Epithelial cell of proximal tubule (primary cell): Measurements from ENCODE around the gene SHISAL2A. TPM values are rescaled to one million over a fixed set of nuclear protein-coding genes. Genes with fewer than 3 reads are reported as not detected.

Source experiments
- DNase-seq: peaks from one replicate; pipeline ENCODE4 v3.0.0-alpha.2; 2011; ENCODE audit warnings: low read depth
- H3K4me3 ChIP-seq: 2 replicates; pipeline ENCODE4 v1.5.1; 2011; ENCODE audit warnings: low read depth, mild to moderate bottlenecking, low read length
- CTCF ChIP-seq: conservative IDR thresholded peaks from 2 replicates; pipeline ENCODE4 v1.5.1; 2012; ENCODE audit warnings: low read depth, mild to moderate bottlenecking, low read length
- total RNA-seq: library from RNA; depleted of rRNA; stranded (reverse); fragments of >200 nt; gene quantifications from 2 replicates; pipeline ENCODE4 v1.2.3, GENCODE V29; 2015

SHISAL2A gene
- total RNA-seq, 1 donor from 2014 or later, result 0.17 TPM

- no peak for DNase-seq
- no peak for TF ChIP-seq CTCF
- H3K4me3 ChIP-seq, result no peak overlapping the region
These were observed 32.3 kb downstream of the SHISAL2A start for GRCh38 chr1:52665006-52665941.

- H3K4me3 ChIP-seq, result no peak overlapping the region
- no peak for TF ChIP-seq CTCF
- no peak for DNase-seq
These were observed 34.3 kb downstream of the SHISAL2A start for GRCh38 chr1:52667290-52667689.

GRCh38 chr1:52667984-52668383 lies 35.0 kb downstream of the SHISAL2A start:
- no peak for DNase-seq
- H3K4me3 ChIP-seq, result no peak overlapping the region
- TF ChIP-seq CTCF, result no peak

GRCh38 chr1:52668711-52669110 lies 35.7 kb downstream of the SHISAL2A start:
- no peak for DNase-seq
- H3K4me3 ChIP-seq, result no peak overlapping the region
- no peak for TF ChIP-seq CTCF

- no peak for TF ChIP-seq CTCF
- H3K4me3 ChIP-seq, result no peak overlapping the region
- no peak for DNase-seq
These were observed 36.7 kb downstream of the SHISAL2A start for GRCh38 chr1:52669696-52670095.

- TF ChIP-seq CTCF, result no peak
- H3K4me3 ChIP-seq, result no peak overlapping the region
- no peak for DNase-seq
These were observed 37.6 kb downstream of the SHISAL2A start for GRCh38 chr1:52670604-52671003.

- no peak for DNase-seq
- no peak overlapping the region for H3K4me3 ChIP-seq
- no peak for TF ChIP-seq CTCF
These were observed 40.0 kb downstream of the SHISAL2A start for GRCh38 chr1:52672946-52673345.
